IMR-90 (cell line): ENCODE data around the gene MROH2A. TPM values are rescaled to one million over a fixed set of nuclear protein-coding genes. Genes with fewer than 3 reads are reported as not detected.
"Not testable (repeated sequence)": the region's sequence is repeated elsewhere in the genome, so short reads cannot be mapped to it uniquely, and the experiment has no call there.

Source experiments
- ATAC-seq: fragments of 200-7000 bp; cut with Tn5 transposase; 2 replicates; pipeline ENCODE4 v1.9.1; 2020; ENCODE audit warnings: low read depth, mild to moderate bottlenecking, moderate library complexity
- BruUV-seq: library from RNA; stranded (reverse); fragments of 400-500 nt; replicated peaks from 2 replicates; lab custom pipeline; 2021; lab: Mats Ljungman, UMichigan
- CTCF ChIA-PET: fragments of 300-600 bp; formaldehyde crosslinking; extraction: SDS; loops from one replicate; lab custom pipeline; 2021; ENCODE audit warnings: antibody characterized with exemption; lab: Yijun Ruan, JAX
- POLR2A ChIA-PET: fragments of 300-600 bp; sonication (Branson Sonifier 250); formaldehyde crosslinking; loops from one replicate; lab custom pipeline; 2022; ENCODE audit warnings: antibody characterized with exemption; ENCODE audit not compliant: unreplicated experiment; lab: Charles Lee
- DNase-seq: peaks from one replicate; pipeline ENCODE4 v3.0.0; 2013
- H2AFZ ChIP-seq: replicated peaks from 2 replicates; pipeline ENCODE3; 2013; ENCODE audit warnings: low read length, mild to moderate bottlenecking; ENCODE audit not compliant: poor library complexity
- H2AK5ac ChIP-seq: 2 replicates; pipeline ENCODE4 v1.6.1; 2013; ENCODE audit warnings: low read depth, low read length, inconsistent platforms
- H2AK9ac ChIP-seq: replicated peaks from 2 replicates; pipeline ENCODE3; 2013; ENCODE audit warnings: mild to moderate bottlenecking, low read depth, low read length, moderate library complexity; ENCODE audit not compliant: poor library complexity
- H2BK120ac ChIP-seq: 2 replicates; pipeline ENCODE4 v1.6.1; 2013; ENCODE audit warnings: low read depth, low read length, inconsistent platforms
- H2BK15ac ChIP-seq: 3 replicates; pipeline ENCODE4 v1.6.1; 2013; ENCODE audit warnings: low read depth, low read length, inconsistent platforms
- H2BK20ac ChIP-seq: 2 replicates; pipeline ENCODE4 v1.6.1; 2013; ENCODE audit warnings: low read depth, mild to moderate bottlenecking, inconsistent platforms, low read length, moderate library complexity
- H2BK5ac ChIP-seq: 2 replicates; pipeline ENCODE4 v1.6.1; 2013; ENCODE audit warnings: mild to moderate bottlenecking, low read depth, low read length, inconsistent platforms; ENCODE audit not compliant: poor library complexity, severe bottlenecking
- H3K14ac ChIP-seq: replicated peaks from 2 replicates; pipeline ENCODE4 v1.6.1; 2013; ENCODE audit warnings: low read depth, low read length, inconsistent platforms
- H3K18ac ChIP-seq: 2 replicates; pipeline ENCODE4 v1.6.1; 2013; ENCODE audit warnings: low read depth, low read length, control low read depth
- H3K23ac ChIP-seq: 2 replicates; pipeline ENCODE4 v1.6.1; 2013; ENCODE audit warnings: low read depth, low read length, inconsistent platforms
- H3K27ac ChIP-seq: 2 replicates; pipeline ENCODE4 v1.5.1; 2013; ENCODE audit warnings: mild to moderate bottlenecking, control low read depth, low read length; ENCODE audit not compliant: insufficient read depth
- H3K27me3 ChIP-seq: 2 replicates; pipeline ENCODE4 v1.6.1; 2013; ENCODE audit warnings: low read length; ENCODE audit not compliant: control insufficient read depth, insufficient read depth
- H3K36me3 ChIP-seq: 2 replicates; pipeline ENCODE4 v1.6.1; 2013; ENCODE audit warnings: low read length, mixed read lengths; ENCODE audit not compliant: control insufficient read depth, insufficient read depth
- H3K4ac ChIP-seq: 2 replicates; pipeline ENCODE4 v1.6.1; 2013; ENCODE audit warnings: low read depth, low read length, inconsistent platforms
- H3K4me1 ChIP-seq: 2 replicates; pipeline ENCODE4 v1.6.1; 2013; ENCODE audit warnings: low read length, mixed read lengths; ENCODE audit not compliant: control insufficient read depth, insufficient read depth
- H3K4me2 ChIP-seq: 2 replicates; pipeline ENCODE4 v1.6.1; 2013; ENCODE audit warnings: low read depth, mild to moderate bottlenecking, control low read depth, low read length, moderate library complexity
- H3K4me3 ChIP-seq: 2 replicates; pipeline ENCODE4 v1.5.1; 2013; ENCODE audit warnings: low read depth, mild to moderate bottlenecking, control low read depth, low read length, moderate library complexity; ENCODE audit not compliant: insufficient read depth
- H3K56ac ChIP-seq: 2 replicates; pipeline ENCODE4 v1.6.1; 2013; ENCODE audit warnings: low read length, inconsistent platforms; ENCODE audit not compliant: insufficient read depth; ENCODE audit errors: extremely low read depth
- H3K79me1 ChIP-seq, 2 experiments: 2 replicates each; pipeline ENCODE4 v1.6.1; 2013; ENCODE audit warnings: low read length in 2 of 2, inconsistent platforms in 1 of 2, low read depth in 1 of 2
- H3K9ac ChIP-seq: 2 replicates; pipeline ENCODE4 v1.6.1; 2013; ENCODE audit warnings: low read depth, low read length, control low read depth
- H3K9me1 ChIP-seq: 2 replicates; pipeline ENCODE4 v1.6.1; 2013; ENCODE audit warnings: low read length, inconsistent platforms; ENCODE audit not compliant: insufficient read depth
- H3K9me3 ChIP-seq: 2 replicates; pipeline ENCODE4 v1.6.1; 2013; ENCODE audit warnings: low read length; ENCODE audit not compliant: control insufficient read depth, insufficient read depth
- H4K20me1 ChIP-seq: 2 replicates; pipeline ENCODE4 v1.6.1; 2013; ENCODE audit warnings: low read length, inconsistent platforms; ENCODE audit not compliant: insufficient read depth
- H4K5ac ChIP-seq: 2 replicates; pipeline ENCODE4 v1.6.1; 2013; ENCODE audit warnings: mild to moderate bottlenecking, low read depth, low read length, control low read depth
- H4K8ac ChIP-seq, 2 experiments: 2 replicates each; pipeline ENCODE4 v1.6.1; 2013; ENCODE audit warnings: low read depth in 2 of 2, low read length in 2 of 2, control low read depth in 1 of 2, inconsistent platforms in 1 of 2
- H4K91ac ChIP-seq: 2 replicates; pipeline ENCODE4 v1.6.1; 2013; ENCODE audit warnings: low read depth, low read length, inconsistent platforms; ENCODE audit not compliant: insufficient read depth
- WGBS, 2 experiments: methylation state at CpG; one replicate each; pipeline versions ENCODE4 v1.1.5 to v1.1.7; 2013; ENCODE audit warnings: missing lambda C conversion rate in 2 of 2; ENCODE audit not compliant: insufficient read length in 1 of 2; ENCODE audit errors: extremely low coverage in 2 of 2; 5-methylcytosine and 5-hydroxymethylcytosine counted together
- dilution Hi-C: fragments of 300-500 bp; cut with HindIII; formaldehyde crosslinking; loops from one replicate; pipeline ENCODE4 v1.14.3; 2018; ENCODE audit warnings: low sequenced_read_pairs; ENCODE audit not compliant: unreplicated experiment
- in situ Hi-C: fragments of 300-500 bp; cut with MboI; formaldehyde crosslinking; loops from 3 replicates; pipeline ENCODE4 v1.14.3; 2019; ENCODE audit warnings: low sequenced_read_pairs, inconsistent platforms, mixed read lengths
- intact Hi-C: fragments of 100-400 bp; cut with micrococcal nuclease; formaldehyde crosslinking; loops from 2 replicates; pipeline ENCODE4 v1.10.0; 2022
- polyA plus RNA-seq, 3 experiments: library from polyadenylated mRNA; depleted of rRNA; stranded (reverse); fragments of >200 nt; gene quantifications; 2 replicates each; pipeline ENCODE4 v1.2.3, GENCODE V29; 2012; ENCODE audit warnings: low replicate concordance in 1 of 3
- total RNA-seq: library from RNA; depleted of rRNA; stranded (reverse); fragments of >200 nt; gene quantifications from 2 replicates; pipeline ENCODE4 v1.2.3, GENCODE V29; 2012

MROH2A gene
- total and polyA plus RNA-seq, 2 of the 4 experiments (the other 2 are of a cell fraction) = not detected

GRCh38 chr2:233751212-233752009, 26.7 kb upstream of the MROH2A start:
- WGBS, 2 experiments = no CpG with 5 or more reads among the region's 2 CpGs
- CTCF ChIA-PET, H2BK15ac ChIP-seq, H3K4me3 ChIP-seq, H2BK5ac ChIP-seq, H2BK20ac ChIP-seq, H3K36me3 ChIP-seq, H3K56ac ChIP-seq, H2AK9ac ChIP-seq, H3K9ac ChIP-seq, H3K27ac ChIP-seq, H3K9me3 ChIP-seq, DNase-seq, dilution Hi-C loops, in situ Hi-C loops, H3K4ac ChIP-seq, H3K79me1 ChIP-seq, H4K5ac ChIP-seq, H3K14ac ChIP-seq, ATAC-seq, BruUV-seq, H2BK120ac ChIP-seq, H3K9me1 ChIP-seq, H4K91ac ChIP-seq, H2AFZ ChIP-seq, H2AK5ac ChIP-seq, H4K8ac ChIP-seq, H3K27me3 ChIP-seq, intact Hi-C loops, H3K4me2 ChIP-seq, H3K4me1 ChIP-seq, H3K23ac ChIP-seq, H3K18ac ChIP-seq, H4K20me1 ChIP-seq, POLR2A ChIA-PET: not testable (repeated sequence)
